Loucy (cell line): ENCODE data around the gene BHLHA15.

ENCODE experiments used
- H2AFZ ChIP-seq: fragments of 200-600 bp; sonication (generic); 2 replicates; pipeline ENCODE4 v1.6.0; 2016; ENCODE audit warnings: antibody characterized with exemption, mild to moderate bottlenecking, low read length, moderate library complexity
- H3F3A ChIP-seq: fragments of 200-600 bp; 2 replicates; pipeline ENCODE4 v1.6.0; 2016; ENCODE audit warnings: antibody characterized with exemption, low read depth, mild to moderate bottlenecking
- H3K27me3 ChIP-seq: fragments of 200-600 bp; sonication (generic); 2 replicates; pipeline ENCODE4 v1.6.1; 2014; ENCODE audit warnings: low read length, mild to moderate bottlenecking; ENCODE audit not compliant: insufficient read depth, poor library complexity, severe bottlenecking
- H3K36me3 ChIP-seq: fragments of 200-600 bp; sonication (generic); 2 replicates; pipeline ENCODE4 v1.6.1; 2016; ENCODE audit warnings: low read length; ENCODE audit not compliant: insufficient read depth
- H3K4me1 ChIP-seq: fragments of 200-600 bp; sonication (generic); 2 replicates; pipeline ENCODE4 v1.5.1; 2014; ENCODE audit warnings: low read length, mild to moderate bottlenecking; ENCODE audit not compliant: insufficient read depth, poor library complexity, severe bottlenecking
- H3K4me2 ChIP-seq: fragments of 200-600 bp; sonication (generic); 2 replicates; pipeline ENCODE4 v1.6.0; 2014; ENCODE audit warnings: antibody characterized with exemption, low read length, low read depth, mild to moderate bottlenecking; ENCODE audit not compliant: poor library complexity, severe bottlenecking
- H3K4me3 ChIP-seq: fragments of 200-600 bp; sonication (generic); 2 replicates; pipeline ENCODE4 v1.5.1; 2014; ENCODE audit warnings: low read length, mild to moderate bottlenecking, mixed read lengths; ENCODE audit not compliant: poor library complexity, severe bottlenecking
- H3K79me2 ChIP-seq: fragments of 200-600 bp; sonication (generic); 2 replicates; pipeline ENCODE4 v1.6.1; 2014; ENCODE audit warnings: low read length; ENCODE audit not compliant: insufficient read depth
- H3K9ac ChIP-seq: fragments of 200-600 bp; sonication (generic); 2 replicates; pipeline ENCODE4 v1.6.0; 2014; ENCODE audit warnings: mild to moderate bottlenecking, low read depth, low read length, moderate library complexity; ENCODE audit not compliant: poor library complexity, severe bottlenecking
- H3K9me2 ChIP-seq: fragments of 200-600 bp; sonication (generic); replicated peaks from 2 replicates; pipeline ENCODE4 v1.6.1; 2016; ENCODE audit warnings: low read depth, low read length, mixed read lengths
- H3K9me3 ChIP-seq: fragments of 200-600 bp; sonication (generic); 2 replicates; pipeline ENCODE4 v1.6.1; 2014; ENCODE audit warnings: mild to moderate bottlenecking, antibody characterized with exemption, low read length, low read depth; ENCODE audit not compliant: insufficient read depth
- H4K20me1 ChIP-seq: fragments of 200-600 bp; sonication (generic); 2 replicates; pipeline ENCODE4 v1.6.0; 2014; ENCODE audit warnings: antibody characterized with exemption, low read length, mild to moderate bottlenecking; ENCODE audit not compliant: insufficient read depth, poor library complexity, severe bottlenecking
- CTCF ChIP-seq: fragments of 200-600 bp; sonication (generic); conservative IDR thresholded peaks from 2 replicates; pipeline ENCODE4 v1.5.1; 2014; ENCODE audit warnings: mild to moderate bottlenecking, antibody characterized with exemption, low read length
- EZH2phosphoT487 ChIP-seq: fragments of 200-600 bp; IDR thresholded peaks from 2 replicates; pipeline ENCODE4 v1.6.1; 2018; ENCODE audit warnings: antibody characterized with exemption, mild to moderate bottlenecking, moderate library complexity, borderline replicate concordance

BHLHA15 gene

GRCh38 chr7:98241674-98242241 is 30.5 kb downstream of the BHLHA15 start:
- H3K4me2 ChIP-seq = no peak overlapping the region

GRCh38 chr7:98242342-98242741 is 31.1 kb downstream of the BHLHA15 start:
- no peak overlapping the region for H3K4me3 ChIP-seq
- H3K9me3 ChIP-seq = no peaks in the 10 kb centered on the region
- no peaks in the 10 kb centered on the region for H3K27me3 ChIP-seq
- H2AFZ ChIP-seq = no peak overlapping the region
- H3K9ac ChIP-seq = no peak overlapping the region
- no peak for TF ChIP-seq CTCF
- TF ChIP-seq EZH2phosphoT487 = no peak
- no peaks in the 10 kb centered on the region for H3K79me2 ChIP-seq
- no peaks in the 10 kb centered on the region for H3K9me2 ChIP-seq
- H4K20me1 ChIP-seq = no peaks in the 10 kb centered on the region
- H3F3A ChIP-seq = no peaks in the 10 kb centered on the region
- peaks cover 4% of the 10 kb centered on the region; the same call in 1 of the 2 replicates for H3K36me3 ChIP-seq
- no peak overlapping the region for H3K4me2 ChIP-seq
- H3K4me1 ChIP-seq = no peaks in the 10 kb centered on the region

More at GRCh38 chr7:98241674-98242241, 30.5 kb downstream of the BHLHA15 start:
- H3K9me3 ChIP-seq = no peaks in the 10 kb centered on the region
- no peaks in the 10 kb centered on the region for H3K9me2 ChIP-seq
- H3K36me3 ChIP-seq = peaks cover 4% of the 10 kb centered on the region; the same call in 1 of the 2 replicates
- no peaks in the 10 kb centered on the region for H3K79me2 ChIP-seq
- no peak overlapping the region for H3K4me3 ChIP-seq
- no peaks in the 10 kb centered on the region for H4K20me1 ChIP-seq
- H3K9ac ChIP-seq = no peak overlapping the region
- no peaks in the 10 kb centered on the region for H3K27me3 ChIP-seq
- no peaks in the 10 kb centered on the region for H3F3A ChIP-seq
- H3K4me1 ChIP-seq = no peaks in the 10 kb centered on the region
- no peak overlapping the region for H2AFZ ChIP-seq
- TF ChIP-seq EZH2phosphoT487 = no peak
- no peak for TF ChIP-seq CTCF

- H4K20me1 ChIP-seq = no peaks in the 10 kb centered on the region
- TF ChIP-seq EZH2phosphoT487 (no peak), CTCF (no peak)
- peaks cover 4% of the 10 kb centered on the region; the same call in 1 of the 2 replicates for H3K36me3 ChIP-seq
- no peak overlapping the region for H3K9ac ChIP-seq
- no peaks in the 10 kb centered on the region for H3K4me1 ChIP-seq
- H3F3A ChIP-seq = no peaks in the 10 kb centered on the region
- no peak overlapping the region for H3K4me2 ChIP-seq
- H2AFZ ChIP-seq = no peak overlapping the region
- H3K27me3 ChIP-seq = no peaks in the 10 kb centered on the region
- H3K79me2 ChIP-seq = no peaks in the 10 kb centered on the region
- H3K9me2 ChIP-seq = no peaks in the 10 kb centered on the region
- H3K9me3 ChIP-seq = no peaks in the 10 kb centered on the region
- no peak overlapping the region for H3K4me3 ChIP-seq
Observed at GRCh38 chr7:98242934-98243333, 31.7 kb downstream of the BHLHA15 start.
